Cardiac fibroblast (primary cell): ENCODE data around the gene LPP.
A peak's percentile ranks its signal among the peaks of the same experiment; 100 is the strongest.

ENCODE experiments used
- DNase-seq, 2 donors: peaks; one replicate each; pipeline versions ENCODE4 v3.0.0 to v3.0.0-alpha.2; 2010; ENCODE audit warnings: low read depth in 2 of 2
- H3K4me3 ChIP-seq, 2 donors: replicated peaks in 1 of 2; 1 replicate in 1 of 2; 2 replicates in 1 of 2; pipeline ENCODE4 v1.5.1; 2011; ENCODE audit warnings: low read depth in 2 of 2, low read length in 2 of 2, mild to moderate bottlenecking in 2 of 2, moderate library complexity in 1 of 2
- TF ChIP-seq, protein P1 (sequence below): IDR thresholded peaks from one replicate; pipeline ENCODE4 v1.5.1; 2011; ENCODE audit warnings: low read depth, mild to moderate bottlenecking, low read length, inconsistent platforms

Gene LPP

DNA sequence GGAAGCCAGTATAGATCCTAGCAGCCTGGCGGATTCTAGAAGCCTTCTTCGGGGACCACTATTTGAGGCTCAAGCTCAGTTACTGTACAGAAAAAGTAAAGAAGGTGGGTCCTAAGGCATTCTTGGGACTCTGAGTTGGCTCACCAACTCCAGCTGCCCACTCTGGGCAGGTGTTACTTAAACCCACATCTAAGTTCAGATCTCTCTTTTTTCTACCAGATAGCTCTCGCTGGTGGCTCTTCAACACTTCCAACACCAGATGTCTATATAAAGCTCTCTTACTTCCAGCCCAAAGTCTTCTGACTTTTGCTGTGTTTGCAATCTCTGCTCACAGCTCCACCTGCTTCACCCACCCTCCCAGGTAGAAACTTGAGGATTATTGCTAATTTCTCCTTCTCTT, 785.0 kb downstream of the LPP start:
- no peak for DNase-seq
- H3K4me3 ChIP-seq: no peak overlapping the region
- TF ChIP-seq, protein P1, sequence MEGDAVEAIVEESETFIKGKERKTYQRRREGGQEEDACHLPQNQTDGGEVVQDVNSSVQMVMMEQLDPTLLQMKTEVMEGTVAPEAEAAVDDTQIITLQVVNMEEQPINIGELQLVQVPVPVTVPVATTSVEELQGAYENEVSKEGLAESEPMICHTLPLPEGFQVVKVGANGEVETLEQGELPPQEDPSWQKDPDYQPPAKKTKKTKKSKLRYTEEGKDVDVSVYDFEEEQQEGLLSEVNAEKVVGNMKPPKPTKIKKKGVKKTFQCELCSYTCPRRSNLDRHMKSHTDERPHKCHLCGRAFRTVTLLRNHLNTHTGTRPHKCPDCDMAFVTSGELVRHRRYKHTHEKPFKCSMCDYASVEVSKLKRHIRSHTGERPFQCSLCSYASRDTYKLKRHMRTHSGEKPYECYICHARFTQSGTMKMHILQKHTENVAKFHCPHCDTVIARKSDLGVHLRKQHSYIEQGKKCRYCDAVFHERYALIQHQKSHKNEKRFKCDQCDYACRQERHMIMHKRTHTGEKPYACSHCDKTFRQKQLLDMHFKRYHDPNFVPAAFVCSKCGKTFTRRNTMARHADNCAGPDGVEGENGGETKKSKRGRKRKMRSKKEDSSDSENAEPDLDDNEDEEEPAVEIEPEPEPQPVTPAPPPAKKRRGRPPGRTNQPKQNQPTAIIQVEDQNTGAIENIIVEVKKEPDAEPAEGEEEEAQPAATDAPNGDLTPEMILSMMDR: no peak

DNA sequence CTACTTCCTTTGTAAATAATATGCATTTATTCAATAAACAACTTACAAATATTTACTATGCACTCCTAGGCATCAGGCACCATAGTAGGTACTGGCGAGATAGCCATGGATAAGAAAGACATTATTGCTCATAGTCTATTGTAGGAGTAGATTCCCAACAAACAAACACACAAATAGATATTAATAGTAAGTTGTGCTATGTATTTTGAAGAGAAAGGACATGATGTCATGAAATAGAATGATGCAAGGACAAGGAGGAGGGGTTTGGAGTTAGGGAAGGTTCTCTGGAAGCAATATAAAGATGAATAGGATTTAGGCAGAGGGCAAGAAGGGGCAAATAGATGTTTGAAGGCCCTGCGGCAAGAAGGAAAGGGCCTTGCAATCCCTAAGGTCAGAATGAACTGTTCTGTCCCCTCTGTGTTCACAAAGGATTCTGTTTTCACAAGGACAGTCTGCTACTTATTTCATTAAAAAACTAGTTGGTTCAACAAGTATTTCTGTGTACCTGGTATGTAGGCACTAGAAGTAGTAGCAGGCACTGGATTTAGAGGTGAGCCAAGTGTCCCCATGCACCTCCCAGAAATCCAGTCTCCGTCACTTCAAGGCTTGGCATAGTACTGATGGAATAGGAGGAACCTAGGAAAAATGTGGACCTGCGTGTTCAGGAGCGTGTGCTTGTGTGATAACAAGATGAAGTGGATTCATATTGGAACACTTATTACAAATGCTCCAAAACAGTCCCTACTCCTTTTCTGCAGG, 786.0 kb downstream of the LPP start:
- H3K4me3 ChIP-seq: no peak overlapping the region
- DNase-seq: peak in 1 of 2 donors; percentile 30
- TF ChIP-seq, protein P1: no peak
